HepG2 (cell line): Measurements from ENCODE around the gene MFNG. TPM values are rescaled to one million over a fixed set of nuclear protein-coding genes. Genes with fewer than 3 reads are reported as not detected.

Experiments
- ATAC-seq: fragments of 200-7000 bp; cut with Tn5 transposase; 3 replicates; pipeline ENCODE4 v1.9.1; 2020; ENCODE audit warnings: mild to moderate bottlenecking, moderate library complexity
- BruUV-seq: library from RNA; stranded (reverse); fragments of 400-500 nt; replicated peaks from 2 replicates; lab custom pipeline; 2021; lab: Mats Ljungman, UMichigan
- CTCF ChIA-PET: fragments of 300-600 bp; formaldehyde crosslinking; extraction: SDS; loops from one replicate; lab custom pipeline; 2021; ENCODE audit warnings: low total read pairs, inconsistent platforms, low intra/inter-chr PET ratio; lab: Yijun Ruan, JAX
- POLR2A ChIA-PET: fragments of 350-600 bp; sonication (Branson Sonifier 250); formaldehyde crosslinking; loops from one replicate; lab custom pipeline; 2020; ENCODE audit warnings: antibody characterized with exemption, inconsistent platforms; lab: Yijun Ruan, JAX
- DNase-seq: peaks from one replicate; pipeline ENCODE4 v3.0.0-alpha.2; 2015; ENCODE audit warnings: low spot score
- FAIRE-seq: peaks from 3 replicates; lab custom pipeline; 2011; peaks lifted over from hg19 to GRCh38; lab: Jason Lieb, UNC
- H2AFZ ChIP-seq: one replicate; pipeline ENCODE4 v1.6.1; 2011; ENCODE audit warnings: low read length, inconsistent platforms
- H3K27ac ChIP-seq: fragments of 300-600 bp; 3 replicates; pipeline ENCODE4 v1.8.0; 2011; ENCODE audit warnings: mixed run types, mild to moderate bottlenecking, mixed read lengths, low read length, inconsistent platforms; ENCODE audit not compliant: insufficient read depth; ENCODE audit errors: extremely low read length
- H3K27me3 ChIP-seq, 2 experiments: fragments of 200-600 bp in 1 of 2; 2 replicates in 1 of 2; 3 replicates in 1 of 2; pipeline versions ENCODE4 v1.6.0 to v1.8.0; 2011; ENCODE audit warnings: low read length in 2 of 2, mild to moderate bottlenecking in 2 of 2, moderate library complexity in 2 of 2, inconsistent platforms in 1 of 2; ENCODE audit not compliant: insufficient read depth in 2 of 2, control insufficient read depth in 1 of 2
- H3K36me3 ChIP-seq, 2 experiments: fragments of 200-600 bp in 1 of 2; replicated peaks in 1 of 2; 2 replicates in 1 of 2; 3 replicates in 1 of 2; pipeline versions ENCODE4 v1.5.1 to v1.8.0; 2011; ENCODE audit warnings: low read length in 2 of 2, inconsistent platforms in 1 of 2; ENCODE audit not compliant: insufficient read depth in 2 of 2, control insufficient read depth in 1 of 2
- H3K4me1 ChIP-seq: 2 replicates; pipeline ENCODE4 v1.5.1; 2012; ENCODE audit warnings: low read length, inconsistent platforms; ENCODE audit not compliant: insufficient read depth
- H3K4me2 ChIP-seq: 2 replicates; pipeline ENCODE4 v1.6.0; 2011; ENCODE audit warnings: low read depth, low read length, inconsistent platforms
- H3K4me3 ChIP-seq, 3 experiments: fragments of 200-600 bp in 1 of 3; sonication (generic), shearing (Covaris generic) in 1 of 3; replicated peaks in 1 of 3; 2 replicates each; pipeline ENCODE4 v1.5.1; 2011 to 2016; ENCODE audit warnings: low read length in 3 of 3, inconsistent platforms in 2 of 3, low read depth in 2 of 3, mild to moderate bottlenecking in 2 of 3, control low read depth in 1 of 3, mixed read lengths in 1 of 3; ENCODE audit not compliant: insufficient read depth in 1 of 3
- H3K79me2 ChIP-seq: one replicate; pipeline ENCODE4 v1.6.1; 2011; ENCODE audit warnings: low read length, inconsistent platforms; ENCODE audit not compliant: insufficient read depth
- H3K9ac ChIP-seq: 2 replicates; pipeline ENCODE4 v1.6.0; 2011; ENCODE audit warnings: mild to moderate bottlenecking, low read depth, low read length, inconsistent platforms; ENCODE audit not compliant: insufficient read depth
- H3K9me3 ChIP-seq: 2 replicates; pipeline ENCODE4 v1.5.1; 2012; ENCODE audit warnings: mild to moderate bottlenecking, low read length
- H4K20me1 ChIP-seq: 2 replicates; pipeline ENCODE4 v1.6.0; 2011; ENCODE audit warnings: inconsistent platforms, mild to moderate bottlenecking, low read length, moderate library complexity; ENCODE audit not compliant: insufficient read depth
- ARHGAP35 ChIP-seq: sonication (generic); formaldehyde crosslinking; IDR thresholded peaks from 2 replicates; pipeline ENCODE4 v1.9.0; 2022; ENCODE audit warnings: mild to moderate bottlenecking, inconsistent platforms, moderate library complexity, missing genetic modification reagents, borderline replicate concordance
- ARNT2 ChIP-seq: sonication (generic); formaldehyde crosslinking; IDR thresholded peaks from 2 replicates; pipeline ENCODE4 v1.8.0; 2022; ENCODE audit warnings: mild to moderate bottlenecking, low read depth, missing genetic modification reagents, moderate library complexity
- BHLHE40 ChIP-seq: IDR thresholded peaks from 2 replicates; pipeline ENCODE4 v1.6.1; 2011; ENCODE audit warnings: low read length, improper control_type of control experiment
- IRX3 ChIP-seq: sonication (generic); formaldehyde crosslinking; IDR thresholded peaks from 2 replicates; pipeline ENCODE4 v1.8.1; 2023; ENCODE audit warnings: mild to moderate bottlenecking, low read depth, missing genetic modification reagents, borderline replicate concordance
- NFKBIZ ChIP-seq: IDR thresholded peaks from 2 replicates; pipeline ENCODE4 v1.6.1; 2018; ENCODE audit warnings: missing genetic modification reagents, missing compliant biosample characterization
- ZBTB38 ChIP-seq: sonication (generic); formaldehyde crosslinking; IDR thresholded peaks from 2 replicates; pipeline ENCODE4 v1.5.1; 2020; ENCODE audit warnings: mild to moderate bottlenecking, missing genetic modification reagents
- ZNF557 ChIP-seq: sonication (generic); formaldehyde crosslinking; IDR thresholded peaks from 2 replicates; pipeline ENCODE4 v1.4.0; 2020; ENCODE audit warnings: missing genetic modification reagents
- ZNF704 ChIP-seq: sonication (generic); formaldehyde crosslinking; IDR thresholded peaks from 2 replicates; pipeline ENCODE4 v1.8.1; 2023; ENCODE audit warnings: mild to moderate bottlenecking, inconsistent platforms, moderate library complexity, missing genetic modification reagents, borderline replicate concordance
- ZNF773 ChIP-seq: sonication (generic); formaldehyde crosslinking; IDR thresholded peaks from 2 replicates; pipeline ENCODE4 v1.4.0; 2020; ENCODE audit warnings: missing genetic modification reagents, borderline replicate concordance
- WGBS: methylation state at CpG from one replicate; pipeline ENCODE4 v1.1.6; 2017; ENCODE audit warnings: low lambda C conversion rate; 5-methylcytosine and 5-hydroxymethylcytosine counted together
- in situ Hi-C: cut with HindIII; loops from 2 replicates; pipeline ENCODE4 v1.10.0; 2017; ENCODE audit warnings: low pct_unique_long_range_greater_than_20kb; ENCODE audit not compliant: extremely low pct_ligation_motif_present
- intact Hi-C: fragments of 100-400 bp; cut with micrococcal nuclease; formaldehyde crosslinking; loops from one replicate; pipeline ENCODE4 v1.10.0; 2022; ENCODE audit not compliant: unreplicated experiment
- polyA plus RNA-seq, 8 experiments: library from polyadenylated mRNA; depleted of rRNA in 3 of 8; stranded (reverse) in 7 of 8; unstranded in 1 of 8; fragments of >200 nt; fragmentation: Illumina TruSeq in 4 of 8; extraction: Trizol in 4 of 8; gene quantifications; 2 replicates each; pipeline versions ENCODE4 v1.2.1 to v1.2.3, GENCODE V29; 2011 to 2016; ENCODE audit warnings: low read depth in 4 of 8, missing spikeins in 1 of 8, mixed read lengths in 1 of 8; ENCODE audit not compliant: insufficient read depth in 1 of 8
- total RNA-seq, 5 experiments: library from RNA; depleted of rRNA; stranded (reverse); fragments of >200 nt; fragmentation: Illumina TruSeq; extraction: Trizol; gene quantifications; 2 replicates each; pipeline ENCODE4 v1.2.3, GENCODE V29; 2016; ENCODE audit warnings: low read depth in 1 of 5
- TF ChIP-seq, protein P1 (sequence below): sonication (generic); formaldehyde crosslinking; IDR thresholded peaks from 2 replicates; pipeline ENCODE4 v1.8.1; 2022; ENCODE audit warnings: mild to moderate bottlenecking, missing genetic modification reagents

The MFNG gene
- total and polyA plus RNA-seq, 2 of the 13 experiments (the other 11 are each of a cell fraction or from before 2014, with no cell fraction given), result 1.0 to 11.7 TPM

- Histone ChIP-seq H2AFZ (no peak within 1 kb of the TSS), H3K27ac (no peak within 1 kb of the TSS), H3K4me2 (peak within 1 kb of the TSS; percentile 12; the same call in 1 of the 2 replicates), H3K36me3 (no peaks in the 10 kb centered on the region), H4K20me1 (peaks cover 7% of the 10 kb centered on the region; the same call in 1 of the 2 replicates), H3K79me2 (no peaks in the 10 kb centered on the region), H3K9ac (no peak within 1 kb of the TSS), H3K4me1 (peaks cover 12% of the 10 kb centered on the region), H3K4me3 (peak within 1 kb of the TSS in 1 of 3 experiments; percentile 46; a peak in 2 of 6 replicates), H3K9me3 (no peaks in the 10 kb centered on the region), H3K27me3 (peaks cover 16 to 63% of the 10 kb centered on the region in 2 experiments)
- CTCF ChIA-PET, result no interaction called here
- TF ChIP-seq NFKBIZ (CRISPR knock-in tag) (no peak), BHLHE40 (no peak), IRX3 (CRISPR knock-in tag) (no peak), ZNF704 (CRISPR knock-in tag) (no peak), ARHGAP35 (CRISPR knock-in tag) (no peak), ZNF773 (CRISPR knock-in tag) (no peak)
- 0% methylated on average over 9 of the region's 72 CpGs for WGBS
- no peak for ATAC-seq
- BruUV-seq, result no TSS peak
- in situ Hi-C loops (no loop called here), intact Hi-C loops (no loop called here)
- DNase-seq, result no peak
- POLR2A ChIA-PET, result no interaction called here
- no peak for FAIRE-seq
These were observed 59.0 kb downstream of the MFNG start, which contains the start of gene ELFN2 for GRCh38 chr22:37427135-37427710. Gene ELFN2, minus strand, starts transcription at chr22:37427479. Its CDS starts 51,945 bp downstream, at chr22:37375534.

DNA sequence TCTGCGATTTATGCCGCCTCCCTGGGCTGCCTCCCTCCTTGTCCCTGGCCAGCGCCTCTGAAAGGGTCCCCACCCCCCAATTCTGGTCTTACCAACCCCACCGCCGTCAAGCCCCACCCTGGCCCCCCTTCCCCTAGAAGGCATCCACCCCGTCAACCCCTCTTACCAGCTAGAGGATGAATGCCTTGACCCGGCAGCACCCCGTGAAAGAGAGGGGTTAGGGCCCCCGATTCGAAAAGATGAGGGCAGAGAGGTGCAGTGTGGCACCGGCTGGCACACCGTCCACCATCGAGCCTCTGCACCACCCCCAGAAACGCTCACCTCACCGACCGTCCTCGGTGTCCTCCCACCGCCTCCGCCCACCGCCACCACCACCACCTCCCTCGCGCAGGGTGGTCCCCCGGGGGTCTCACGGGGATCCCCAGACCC lies 59.5 kb downstream of the MFNG start:
- Histone ChIP-seq H3K79me2 (no peaks in the 10 kb centered on the region), H3K4me3 (no peak overlapping the region), H3K36me3 (no peaks in the 10 kb centered on the region), H3K27me3 (peaks cover 15 to 62% of the 10 kb centered on the region in 2 experiments), H3K4me1 (peaks cover 7% of the 10 kb centered on the region), H2AFZ (no peak overlapping the region), H3K27ac (no peak overlapping the region), H4K20me1 (peaks cover 7% of the 10 kb centered on the region; the same call in 1 of the 2 replicates), H3K4me2 (no peak overlapping the region), H3K9ac (no peak overlapping the region), H3K9me3 (no peaks in the 10 kb centered on the region)
- WGBS, result 27% methylated on average over 14 of the region's 24 CpGs
- in situ Hi-C loops (no loop called here), intact Hi-C loops (no loop called here)
- TF ChIP-seq ARNT2 (CRISPR knock-in tag) (no peak), ZNF557 (CRISPR knock-in tag) (no peak), ZBTB38 (no peak)
- TF ChIP-seq, protein P1, sequence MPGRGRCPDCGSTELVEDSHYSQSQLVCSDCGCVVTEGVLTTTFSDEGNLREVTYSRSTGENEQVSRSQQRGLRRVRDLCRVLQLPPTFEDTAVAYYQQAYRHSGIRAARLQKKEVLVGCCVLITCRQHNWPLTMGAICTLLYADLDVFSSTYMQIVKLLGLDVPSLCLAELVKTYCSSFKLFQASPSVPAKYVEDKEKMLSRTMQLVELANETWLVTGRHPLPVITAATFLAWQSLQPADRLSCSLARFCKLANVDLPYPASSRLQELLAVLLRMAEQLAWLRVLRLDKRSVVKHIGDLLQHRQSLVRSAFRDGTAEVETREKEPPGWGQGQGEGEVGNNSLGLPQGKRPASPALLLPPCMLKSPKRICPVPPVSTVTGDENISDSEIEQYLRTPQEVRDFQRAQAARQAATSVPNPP (CRISPR knock-in tag), result no peak
- ATAC-seq (no peak), FAIRE-seq (no peak), DNase-seq (no peak)
- BruUV-seq, result no TSS peak
- CTCF ChIA-PET, result no interaction called here
- POLR2A ChIA-PET, result no interaction called here
